Measurements from ENCODE around the gene LENG9. TPM values are rescaled to one million over a fixed set of nuclear protein-coding genes. Genes with fewer than 3 reads are reported as not detected.
"Not testable (repeated sequence)": the region's sequence is repeated elsewhere in the genome, so short reads cannot be mapped to it uniquely, and the experiment has no call there.

Gene LENG9
- total RNA-seq: 1.7 TPM
- long read RNA-seq: 0 reads

- peak; percentile 98 for DNase-seq
- Histone ChIP-seq H3K27me3 (ENCODE audit: low read depth) (no peaks in the 10 kb centered on the region), H3K27ac (replicated peaks) (peak within 1 kb of the TSS; percentile 99), H3K36me3 (peaks cover 38% of the 10 kb centered on the region), H3K9me3 (replicated peaks) (no peaks in the 10 kb centered on the region), H3K4me1 (peaks cover 59% of the 10 kb centered on the region), H3K4me3 (peak within 1 kb of the TSS; percentile 73)
- intact Hi-C loops (cut with micrococcal nuclease): no loop called here
- no peak for TF ChIP-seq CTCF (IDR thresholded peaks at IDR 0.05; ENCODE audit: borderline replicate concordance)
Measured at GRCh38 chr19:54463531-54464043, at the start of gene LENG9. TSS of gene LENG9 (minus strand) at chr19:54463778. CDS start at chr19:54463526, 252 bp downstream.

DNA sequence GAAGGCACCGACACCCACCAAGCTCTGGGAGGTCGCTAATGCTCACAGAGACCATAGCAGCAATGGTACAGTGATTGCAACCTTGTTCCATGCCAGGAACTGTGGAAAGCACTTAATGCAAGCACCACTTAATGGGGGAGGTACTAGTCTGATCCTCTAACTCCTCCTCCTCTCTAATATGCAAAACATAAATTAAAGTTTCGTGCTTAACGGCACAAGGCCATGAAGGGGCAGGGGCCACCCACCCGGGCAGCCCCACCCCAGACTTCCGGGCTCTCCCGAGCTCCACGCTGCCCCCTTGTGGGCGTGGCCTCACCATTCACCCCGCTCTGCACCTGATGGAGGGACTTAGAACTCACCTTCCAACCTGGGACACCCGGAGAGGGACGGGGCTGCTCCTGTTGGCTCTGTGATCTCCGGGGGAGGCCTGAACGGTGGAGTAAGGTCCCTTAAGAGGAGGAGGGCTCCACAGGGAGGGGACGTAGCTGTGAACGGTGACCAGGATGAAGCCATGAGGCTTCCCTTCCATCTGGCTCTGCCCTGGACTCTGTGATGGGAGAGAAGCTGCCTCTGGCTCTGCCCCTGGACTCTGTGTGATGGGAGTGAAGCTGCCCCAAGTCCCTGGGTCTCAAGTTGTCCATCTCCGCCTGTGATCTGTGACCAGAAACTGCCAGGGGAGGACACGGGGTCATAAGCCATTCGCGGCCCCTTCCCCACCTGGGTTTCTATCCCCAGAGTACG, 45.8 kb upstream of the LENG9 start:
- peaks cover 42% of the 10 kb centered on the region for H3K27me3 ChIP-seq (ENCODE audit: low read depth)
- H3K4me1 ChIP-seq; intact Hi-C loops (cut with micrococcal nuclease); H3K4me3 ChIP-seq; H3K36me3 ChIP-seq; H3K9me3 ChIP-seq (replicated peaks); H3K27ac ChIP-seq (replicated peaks); DNase-seq: not testable (repeated sequence)

DNA sequence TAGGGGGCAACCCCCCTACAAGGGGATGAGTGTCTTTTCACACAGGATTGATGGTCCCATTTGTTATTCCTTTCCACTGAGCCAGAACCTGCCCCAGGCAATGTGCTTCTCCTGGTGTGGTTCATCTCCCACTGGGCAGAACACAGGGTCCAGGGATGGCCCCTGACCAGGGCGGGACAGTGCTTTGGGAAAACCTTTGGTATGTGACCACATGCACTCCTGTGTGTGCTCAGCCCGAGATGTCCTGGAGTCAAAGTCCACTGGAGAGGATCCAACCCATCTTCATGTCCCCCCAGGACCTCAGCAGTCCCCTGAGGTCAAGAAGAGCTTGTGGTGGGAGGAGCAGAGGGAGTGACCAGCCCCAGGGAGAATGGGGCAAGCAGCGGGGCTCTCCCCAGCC, 44.9 kb upstream of the LENG9 start:
- H3K4me3 ChIP-seq; H3K36me3 ChIP-seq; intact Hi-C loops (cut with micrococcal nuclease); H3K4me1 ChIP-seq; H3K9me3 ChIP-seq (replicated peaks); DNase-seq; H3K27ac ChIP-seq (replicated peaks): not testable (repeated sequence)
- peaks cover 41% of the 10 kb centered on the region for H3K27me3 ChIP-seq (ENCODE audit: low read depth)

DNA sequence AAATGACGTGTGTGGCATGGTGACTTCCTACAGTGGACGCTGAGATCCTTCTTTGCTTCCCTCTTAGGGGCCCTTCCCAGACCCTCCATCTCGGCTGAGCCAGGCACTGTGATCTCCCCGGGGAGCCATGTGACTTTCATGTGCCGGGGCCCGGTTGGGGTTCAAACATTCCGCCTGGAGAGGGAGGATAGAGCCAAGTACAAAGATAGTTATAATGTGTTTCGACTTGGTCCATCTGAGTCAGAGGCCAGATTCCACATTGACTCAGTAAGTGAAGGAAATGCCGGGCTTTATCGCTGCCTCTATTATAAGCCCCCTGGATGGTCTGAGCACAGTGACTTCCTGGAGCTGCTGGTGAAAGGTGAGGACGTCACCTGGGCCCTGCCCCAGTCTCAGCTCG, 44.2 kb upstream of the LENG9 start:
- H3K4me3 ChIP-seq: no peak overlapping the region
- H3K36me3 ChIP-seq: no peaks in the 10 kb centered on the region
- H3K4me1 ChIP-seq: no peaks in the 10 kb centered on the region
- peaks cover 41% of the 10 kb centered on the region for H3K27me3 ChIP-seq (ENCODE audit: low read depth)
- DNase-seq: no peak
- no peak for TF ChIP-seq CTCF (IDR thresholded peaks at IDR 0.05; ENCODE audit: borderline replicate concordance)
- no peak overlapping the region for H3K27ac ChIP-seq (replicated peaks)
- intact Hi-C loops (cut with micrococcal nuclease): no loop called here
- no peaks in the 10 kb centered on the region for H3K9me3 ChIP-seq (replicated peaks)

GRCh38 chr19:54507038-54507717, 43.6 kb upstream of the LENG9 start:
- DNase-seq; H3K4me3 ChIP-seq; H3K4me1 ChIP-seq; intact Hi-C loops (cut with micrococcal nuclease); H3K9me3 ChIP-seq (replicated peaks); H3K27ac ChIP-seq (replicated peaks); H3K36me3 ChIP-seq: not testable (repeated sequence)
- H3K27me3 ChIP-seq (ENCODE audit: low read depth): peaks cover 41% of the 10 kb centered on the region

- intact Hi-C loops (cut with micrococcal nuclease): no loop called here
- TF ChIP-seq CTCF (IDR thresholded peaks at IDR 0.05; ENCODE audit: borderline replicate concordance): no peak
- Histone ChIP-seq H3K9me3 (replicated peaks) (no peaks in the 10 kb centered on the region), H3K4me1 (no peaks in the 10 kb centered on the region), H3K27ac (replicated peaks) (no peak overlapping the region), H3K4me3 (no peak overlapping the region), H3K36me3 (no peaks in the 10 kb centered on the region), H3K27me3 (ENCODE audit: low read depth) (peaks cover 41% of the 10 kb centered on the region)
- no peak for DNase-seq
Measured at GRCh38 chr19:54506079-54506478, 42.5 kb upstream of the LENG9 start.

DNA sequence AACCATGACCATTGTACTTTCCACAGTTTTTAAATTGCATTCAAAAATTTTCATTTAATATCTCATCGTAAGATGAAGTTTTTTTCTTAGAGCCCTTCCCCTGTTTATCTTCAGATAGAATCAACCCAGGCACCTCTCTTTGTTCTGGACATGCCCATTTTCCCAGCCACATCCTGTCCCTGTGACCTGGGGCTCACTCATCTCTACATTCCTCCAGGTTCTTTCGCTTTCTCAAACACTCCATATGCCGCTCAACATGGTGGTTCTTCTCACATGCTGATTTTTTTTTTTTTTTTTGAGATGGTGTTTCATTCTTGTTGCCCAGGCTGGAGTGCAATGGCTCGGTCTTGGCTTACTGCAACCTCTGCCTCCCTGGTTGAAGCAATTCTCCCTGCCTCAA, 42.0 kb upstream of the LENG9 start:
- peaks cover 44% of the 10 kb centered on the region for H3K27me3 ChIP-seq (ENCODE audit: low read depth)
- H3K4me3 ChIP-seq; H3K9me3 ChIP-seq (replicated peaks); H3K27ac ChIP-seq (replicated peaks); H3K36me3 ChIP-seq; H3K4me1 ChIP-seq; intact Hi-C loops (cut with micrococcal nuclease); DNase-seq: not testable (repeated sequence)
